ENCODE results near the gene MRPL53. TPM values are rescaled to one million over a fixed set of nuclear protein-coding genes. Genes with fewer than 3 reads are reported as not detected.

The MRPL53 gene
- total and polyA plus RNA-seq, 2 of the 8 experiments (the other 6 are each of a cell fraction or from before 2014, with no cell fraction given) = 36.6 to 46.3 TPM

- no peak for TF ChIP-seq CTCF (IDR thresholded peaks at IDR 0.05; ENCODE audit: control extremely low read depth in 1 of 3, insufficient read depth in 1 of 3, low read depth in 1 of 3, low read length in 3 of 3)
- TF ChIP-seq CBX5 (IDR thresholded peaks at IDR 0.05; ENCODE audit: low read depth, low read length) = no peak
- TF ChIP-seq, protein P1, sequence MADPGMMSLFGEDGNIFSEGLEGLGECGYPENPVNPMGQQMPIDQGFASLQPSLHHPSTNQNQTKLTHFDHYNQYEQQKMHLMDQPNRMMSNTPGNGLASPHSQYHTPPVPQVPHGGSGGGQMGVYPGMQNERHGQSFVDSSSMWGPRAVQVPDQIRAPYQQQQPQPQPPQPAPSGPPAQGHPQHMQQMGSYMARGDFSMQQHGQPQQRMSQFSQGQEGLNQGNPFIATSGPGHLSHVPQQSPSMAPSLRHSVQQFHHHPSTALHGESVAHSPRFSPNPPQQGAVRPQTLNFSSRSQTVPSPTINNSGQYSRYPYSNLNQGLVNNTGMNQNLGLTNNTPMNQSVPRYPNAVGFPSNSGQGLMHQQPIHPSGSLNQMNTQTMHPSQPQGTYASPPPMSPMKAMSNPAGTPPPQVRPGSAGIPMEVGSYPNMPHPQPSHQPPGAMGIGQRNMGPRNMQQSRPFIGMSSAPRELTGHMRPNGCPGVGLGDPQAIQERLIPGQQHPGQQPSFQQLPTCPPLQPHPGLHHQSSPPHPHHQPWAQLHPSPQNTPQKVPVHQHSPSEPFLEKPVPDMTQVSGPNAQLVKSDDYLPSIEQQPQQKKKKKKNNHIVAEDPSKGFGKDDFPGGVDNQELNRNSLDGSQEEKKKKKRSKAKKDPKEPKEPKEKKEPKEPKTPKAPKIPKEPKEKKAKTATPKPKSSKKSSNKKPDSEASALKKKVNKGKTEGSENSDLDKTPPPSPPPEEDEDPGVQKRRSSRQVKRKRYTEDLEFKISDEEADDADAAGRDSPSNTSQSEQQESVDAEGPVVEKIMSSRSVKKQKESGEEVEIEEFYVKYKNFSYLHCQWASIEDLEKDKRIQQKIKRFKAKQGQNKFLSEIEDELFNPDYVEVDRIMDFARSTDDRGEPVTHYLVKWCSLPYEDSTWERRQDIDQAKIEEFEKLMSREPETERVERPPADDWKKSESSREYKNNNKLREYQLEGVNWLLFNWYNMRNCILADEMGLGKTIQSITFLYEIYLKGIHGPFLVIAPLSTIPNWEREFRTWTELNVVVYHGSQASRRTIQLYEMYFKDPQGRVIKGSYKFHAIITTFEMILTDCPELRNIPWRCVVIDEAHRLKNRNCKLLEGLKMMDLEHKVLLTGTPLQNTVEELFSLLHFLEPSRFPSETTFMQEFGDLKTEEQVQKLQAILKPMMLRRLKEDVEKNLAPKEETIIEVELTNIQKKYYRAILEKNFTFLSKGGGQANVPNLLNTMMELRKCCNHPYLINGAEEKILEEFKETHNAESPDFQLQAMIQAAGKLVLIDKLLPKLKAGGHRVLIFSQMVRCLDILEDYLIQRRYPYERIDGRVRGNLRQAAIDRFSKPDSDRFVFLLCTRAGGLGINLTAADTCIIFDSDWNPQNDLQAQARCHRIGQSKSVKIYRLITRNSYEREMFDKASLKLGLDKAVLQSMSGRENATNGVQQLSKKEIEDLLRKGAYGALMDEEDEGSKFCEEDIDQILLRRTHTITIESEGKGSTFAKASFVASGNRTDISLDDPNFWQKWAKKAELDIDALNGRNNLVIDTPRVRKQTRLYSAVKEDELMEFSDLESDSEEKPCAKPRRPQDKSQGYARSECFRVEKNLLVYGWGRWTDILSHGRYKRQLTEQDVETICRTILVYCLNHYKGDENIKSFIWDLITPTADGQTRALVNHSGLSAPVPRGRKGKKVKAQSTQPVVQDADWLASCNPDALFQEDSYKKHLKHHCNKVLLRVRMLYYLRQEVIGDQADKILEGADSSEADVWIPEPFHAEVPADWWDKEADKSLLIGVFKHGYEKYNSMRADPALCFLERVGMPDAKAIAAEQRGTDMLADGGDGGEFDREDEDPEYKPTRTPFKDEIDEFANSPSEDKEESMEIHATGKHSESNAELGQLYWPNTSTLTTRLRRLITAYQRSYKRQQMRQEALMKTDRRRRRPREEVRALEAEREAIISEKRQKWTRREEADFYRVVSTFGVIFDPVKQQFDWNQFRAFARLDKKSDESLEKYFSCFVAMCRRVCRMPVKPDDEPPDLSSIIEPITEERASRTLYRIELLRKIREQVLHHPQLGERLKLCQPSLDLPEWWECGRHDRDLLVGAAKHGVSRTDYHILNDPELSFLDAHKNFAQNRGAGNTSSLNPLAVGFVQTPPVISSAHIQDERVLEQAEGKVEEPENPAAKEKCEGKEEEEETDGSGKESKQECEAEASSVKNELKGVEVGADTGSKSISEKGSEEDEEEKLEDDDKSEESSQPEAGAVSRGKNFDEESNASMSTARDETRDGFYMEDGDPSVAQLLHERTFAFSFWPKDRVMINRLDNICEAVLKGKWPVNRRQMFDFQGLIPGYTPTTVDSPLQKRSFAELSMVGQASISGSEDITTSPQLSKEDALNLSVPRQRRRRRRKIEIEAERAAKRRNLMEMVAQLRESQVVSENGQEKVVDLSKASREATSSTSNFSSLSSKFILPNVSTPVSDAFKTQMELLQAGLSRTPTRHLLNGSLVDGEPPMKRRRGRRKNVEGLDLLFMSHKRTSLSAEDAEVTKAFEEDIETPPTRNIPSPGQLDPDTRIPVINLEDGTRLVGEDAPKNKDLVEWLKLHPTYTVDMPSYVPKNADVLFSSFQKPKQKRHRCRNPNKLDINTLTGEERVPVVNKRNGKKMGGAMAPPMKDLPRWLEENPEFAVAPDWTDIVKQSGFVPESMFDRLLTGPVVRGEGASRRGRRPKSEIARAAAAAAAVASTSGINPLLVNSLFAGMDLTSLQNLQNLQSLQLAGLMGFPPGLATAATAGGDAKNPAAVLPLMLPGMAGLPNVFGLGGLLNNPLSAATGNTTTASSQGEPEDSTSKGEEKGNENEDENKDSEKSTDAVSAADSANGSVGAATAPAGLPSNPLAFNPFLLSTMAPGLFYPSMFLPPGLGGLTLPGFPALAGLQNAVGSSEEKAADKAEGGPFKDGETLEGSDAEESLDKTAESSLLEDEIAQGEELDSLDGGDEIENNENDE (IDR thresholded peaks at IDR 0.05; ENCODE audit: insufficient replicate concordance, low read length) = no peak
- TF ChIP-seq USF2 (IDR thresholded peaks at IDR 0.05; ENCODE audit: low read length) = no peak
- no peak for TF ChIP-seq EZH2 (IDR thresholded peaks at IDR 0.05; ENCODE audit: low read depth, low read length, severe bottlenecking)
Observed at GRCh38 chr2:74427551-74427950, 44.9 kb downstream of the MRPL53 start (continued).
